Raji (cell line): Measurements from ENCODE around the gene OR1S1.
"Not testable (repeated sequence)": the region's sequence is repeated elsewhere in the genome, so short reads cannot be mapped to it uniquely, and the experiment has no call there.

Experiments used
- POLR2A ChIP-seq: IDR thresholded peaks from 2 replicates; pipeline ENCODE4 v1.6.1; 2011; ENCODE audit warnings: low read depth, low read length, control low read depth; ENCODE audit not compliant: insufficient read depth

The OR1S1 gene

DNA sequence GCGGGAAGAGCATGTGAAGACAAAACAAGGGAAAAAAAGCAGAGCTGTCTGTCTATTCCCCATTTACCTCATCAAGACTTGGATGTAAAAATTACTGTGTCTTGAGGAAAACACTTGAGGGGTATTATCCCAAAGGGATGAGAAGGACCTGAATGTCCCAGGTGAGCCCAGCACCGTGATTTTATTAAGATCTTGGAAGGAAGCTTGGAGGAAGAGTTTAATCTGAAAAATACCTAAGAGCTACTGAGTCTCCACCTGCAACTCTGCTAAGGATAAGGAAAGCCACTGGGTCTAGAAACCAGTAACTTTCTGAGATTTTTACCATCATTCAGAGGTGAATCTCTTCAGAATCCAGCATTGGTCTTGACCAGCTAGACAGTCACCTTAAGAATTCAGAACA lies at the start of gene OR1S1:
Gene OR1S1, plus strand, starts transcription at position 301 of the 400 bp plus-strand sequence.
- not testable (repeated sequence) for TF ChIP-seq POLR2A

DNA sequence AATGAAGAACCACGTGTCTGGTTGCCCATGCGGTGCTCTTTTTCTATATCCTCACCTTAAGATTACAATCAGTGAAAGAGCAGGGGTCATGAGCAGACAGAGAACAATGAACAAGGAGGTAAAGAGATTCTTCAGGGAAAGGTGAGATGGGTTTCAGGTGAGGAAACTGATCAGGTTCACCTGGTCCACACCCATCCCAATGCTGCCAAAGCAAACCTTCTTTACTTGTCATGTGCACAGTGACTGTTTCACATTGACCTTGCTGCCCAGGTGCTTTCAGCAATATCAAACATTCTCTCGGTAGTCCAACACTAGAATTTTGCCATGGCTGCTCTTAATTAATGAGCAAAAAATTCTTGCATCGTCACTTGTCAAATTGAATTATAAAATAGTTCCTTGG lies 48.1 kb upstream of the OR1S1 start:
- no peak for TF ChIP-seq POLR2A

DNA sequence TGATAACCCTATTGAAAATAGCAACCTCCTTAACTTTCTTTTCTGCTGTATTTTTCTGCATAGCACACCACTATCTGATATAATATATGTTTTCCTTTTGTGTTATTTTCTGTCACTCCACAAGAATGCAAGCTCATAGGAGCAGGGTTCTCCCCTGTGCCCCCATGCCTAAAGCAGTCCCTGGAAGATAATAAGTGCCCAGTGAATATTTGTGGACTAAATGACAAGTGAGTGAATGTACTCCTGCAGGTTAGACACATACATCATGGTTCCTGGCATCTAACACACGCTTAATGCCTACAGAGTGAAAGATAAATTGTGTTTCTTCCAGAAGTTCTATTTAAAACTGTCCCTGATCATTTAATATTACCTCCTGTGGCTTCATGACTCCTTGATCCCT lies 47.5 kb upstream of the OR1S1 start:
- no peak for TF ChIP-seq POLR2A

DNA sequence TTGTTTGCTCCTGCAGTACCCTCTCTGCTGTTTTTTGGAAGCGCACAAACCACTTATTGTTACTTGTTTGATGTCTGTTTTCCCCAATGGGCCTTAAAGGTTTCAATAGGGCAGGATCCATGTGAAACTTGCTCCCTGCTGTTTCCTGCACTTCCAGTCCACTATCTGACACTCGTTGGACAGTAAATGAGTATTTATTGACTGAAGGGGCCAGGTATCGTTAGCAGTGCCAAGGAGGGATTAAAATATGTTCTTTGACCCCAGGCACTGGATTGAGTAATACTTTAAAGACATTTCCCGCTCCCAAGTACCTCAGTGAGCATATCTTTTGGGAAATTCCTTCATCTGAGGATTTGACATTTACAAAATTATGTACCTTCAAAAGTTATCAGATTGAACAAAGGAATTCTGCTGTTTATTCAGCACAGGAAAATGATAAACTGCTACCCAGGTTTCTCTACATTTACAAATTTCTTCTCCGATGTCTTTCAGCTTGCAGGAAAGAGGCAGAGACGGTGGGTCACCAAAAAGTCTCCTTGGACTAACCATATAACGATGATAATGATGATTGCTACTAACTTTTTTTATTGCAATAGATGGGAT lies 46.9 kb upstream of the OR1S1 start:
- TF ChIP-seq POLR2A: no peak

DNA sequence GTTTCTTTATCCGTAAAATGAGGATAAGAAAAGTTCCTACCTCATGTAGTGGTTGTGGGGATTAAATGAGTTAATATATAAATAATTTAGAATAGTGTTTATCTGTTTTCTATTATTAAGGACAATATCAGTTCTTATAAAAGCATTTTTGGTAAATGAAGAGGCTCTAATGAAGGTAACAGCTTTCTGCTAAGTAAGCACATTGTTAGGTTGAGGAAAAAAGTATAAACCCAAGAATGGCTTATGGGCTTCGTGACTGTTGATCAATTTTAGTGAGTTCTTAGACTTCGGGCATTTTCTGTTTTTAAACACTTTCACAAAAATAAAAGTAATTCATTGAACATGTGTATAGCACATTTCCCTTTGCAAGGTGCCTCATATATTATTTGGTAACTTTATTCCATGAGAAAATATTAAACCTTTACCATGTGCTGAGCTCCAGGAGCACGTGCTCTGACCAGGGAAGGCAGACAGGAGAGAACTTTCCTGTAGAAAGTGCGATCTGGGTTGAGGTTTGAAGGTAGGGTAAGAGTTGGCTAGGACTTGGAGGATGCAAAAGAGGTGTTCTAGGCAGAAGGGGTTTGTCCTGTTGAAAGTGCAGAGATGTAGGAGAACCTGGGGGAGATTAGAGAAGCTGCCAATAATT lies 35.0 kb upstream of the OR1S1 start:
- TF ChIP-seq POLR2A: no peak

DNA sequence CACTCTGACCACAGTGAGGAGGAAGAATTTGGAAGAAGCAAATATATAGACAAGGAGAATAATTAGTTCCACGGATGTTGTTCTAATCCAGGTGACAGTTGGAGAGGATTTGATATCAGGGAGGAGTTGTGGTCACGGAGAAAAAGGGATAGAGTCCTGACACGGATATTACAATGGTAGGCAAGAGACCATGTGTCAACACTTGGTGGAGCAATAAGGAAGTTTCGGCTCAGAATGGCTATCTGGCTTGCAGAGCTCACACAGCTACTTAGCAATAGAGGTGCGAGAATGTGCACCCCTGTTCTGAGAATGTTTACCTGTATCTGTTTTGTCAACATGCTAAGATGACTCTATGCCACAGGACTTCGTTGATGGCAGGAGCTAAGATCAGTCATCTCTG lies 34.1 kb upstream of the OR1S1 start:
- no peak for TF ChIP-seq POLR2A

- TF ChIP-seq POLR2A: no peak
These were observed 32.9 kb upstream of the OR1S1 start for GRCh38 chr11:58179648-58180047.

DNA sequence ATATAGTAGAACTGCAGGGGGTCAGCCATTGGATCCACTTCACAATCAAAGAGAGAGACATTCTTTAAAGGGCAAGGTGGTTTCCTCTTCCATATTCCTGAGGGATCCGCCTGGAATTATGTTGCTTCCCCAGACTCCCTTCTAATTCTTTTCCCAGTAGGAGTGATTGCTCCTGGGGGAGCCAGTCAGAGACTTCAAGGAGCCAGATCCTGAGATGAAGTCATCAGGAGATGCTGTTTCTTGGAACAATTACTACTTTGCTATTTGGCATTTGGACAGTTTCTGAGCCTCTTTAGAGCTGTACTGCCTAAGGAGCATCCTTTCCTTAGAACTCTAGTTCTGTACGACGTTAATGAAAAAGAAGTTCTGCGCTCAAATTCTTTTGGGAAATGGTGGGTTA lies 25.6 kb upstream of the OR1S1 start:
- TF ChIP-seq POLR2A: no peak

DNA sequence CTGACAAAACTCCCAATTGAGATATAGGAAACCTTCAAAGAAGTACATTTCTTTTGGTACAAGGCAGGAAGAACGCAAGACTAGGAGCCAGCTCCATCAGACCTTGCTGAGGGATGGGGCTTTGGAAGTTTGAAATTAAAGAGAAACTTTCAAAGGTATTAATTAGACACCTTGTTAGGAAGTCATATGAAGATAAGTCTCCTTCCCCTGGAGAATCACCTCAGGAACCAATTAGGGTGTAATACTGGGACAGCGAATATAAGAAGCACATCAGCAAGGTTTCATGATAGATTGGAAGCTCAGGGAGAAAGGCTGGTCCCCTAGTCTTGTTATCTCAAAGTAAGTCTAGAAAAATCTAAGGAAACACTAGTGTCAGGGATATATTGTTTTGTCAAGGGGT lies 23.8 kb upstream of the OR1S1 start, which contains the start of gene OR9Q2:
Gene OR9Q2, plus strand, starts transcription at position 301 of the 400 bp plus-strand sequence. CDS start 1,421 bp downstream, outside the sequence.
- TF ChIP-seq POLR2A: no peak

GRCh38 chr11:58192229-58192628 lies 20.3 kb upstream of the OR1S1 start:
- no peak for TF ChIP-seq POLR2A

GRCh38 chr11:58193391-58193790 lies 19.1 kb upstream of the OR1S1 start:
- no peak for TF ChIP-seq POLR2A

GRCh38 chr11:58195939-58196338 lies 16.6 kb upstream of the OR1S1 start:
- no peak for TF ChIP-seq POLR2A

- no peak for TF ChIP-seq POLR2A
These were observed 13.2 kb upstream of the OR1S1 start for GRCh38 chr11:58199271-58199670.

DNA sequence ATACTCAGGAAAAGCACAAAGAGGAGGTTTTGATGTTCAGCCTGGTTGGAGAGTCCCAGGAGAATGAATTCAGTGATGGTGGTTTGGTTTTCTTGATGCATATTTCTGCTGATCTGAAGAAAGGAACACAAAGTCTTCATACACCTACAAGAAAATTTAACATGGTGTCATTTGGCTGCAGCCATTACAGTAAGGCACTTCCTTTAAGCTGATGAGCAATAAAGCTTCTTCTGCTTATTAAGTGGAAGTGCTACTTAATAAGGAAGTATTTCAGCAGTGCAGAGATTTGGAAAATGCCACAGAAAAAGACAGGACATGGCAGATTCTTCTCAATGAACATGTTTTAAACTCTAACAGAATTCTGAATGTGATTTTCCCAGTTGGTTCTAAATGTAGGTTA lies 8.5 kb upstream of the OR1S1 start, which contains the start of gene OR1S2:
Gene OR1S2, minus strand, starts transcription at position 101 of the 400 bp plus-strand sequence. Its CDS starts 0 bp downstream, at position 101.
- no peak for TF ChIP-seq POLR2A

DNA sequence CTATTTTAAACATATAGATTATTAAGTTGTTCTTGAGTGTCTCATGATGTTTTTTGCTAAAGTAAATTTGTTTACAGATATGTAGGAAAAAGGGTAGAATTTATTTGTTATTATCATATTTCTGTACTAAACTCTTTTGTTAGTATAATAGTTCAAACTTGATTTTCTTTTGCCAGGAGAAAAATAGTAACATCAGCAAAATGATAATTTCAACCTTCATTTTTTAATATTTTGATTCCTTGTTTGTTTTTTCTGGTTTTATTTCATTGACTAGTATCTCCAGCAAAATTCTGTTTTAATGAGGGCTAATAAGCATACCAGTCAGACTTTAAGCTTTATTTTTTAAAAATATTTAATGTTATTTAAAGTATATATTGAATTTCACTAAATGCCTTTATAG lies 4.0 kb downstream of the OR1S1 start:
- no peak for TF ChIP-seq POLR2A

- TF ChIP-seq POLR2A: no peak
These were observed 10.2 kb downstream of the OR1S1 start for GRCh38 chr11:58222721-58223120.
